GM18907 (cell line): Measurements from ENCODE around the gene CCDC33.

Experiments used
- ATAC-seq: cut with Tn5 transposase; IDR thresholded peaks from one replicate; pipeline ENCODE4 v1.9.1; 2021; ENCODE audit warnings: mild to moderate bottlenecking, moderate library complexity; ENCODE audit not compliant: unreplicated experiment

Gene CCDC33

GRCh38 chr15:74235962-74236361 lies at the start of gene CCDC33:
CCDC33 (plus strand) TSS chr15:74236326; CDS start chr15:74236720, 394 bp downstream.
- ATAC-seq: no peak

- ATAC-seq: no peak
These were observed 47.9 kb upstream of the CCDC33 start for GRCh38 chr15:74188216-74188615.

- ATAC-seq: no peak
These were observed 44.3 kb upstream of the CCDC33 start for GRCh38 chr15:74191798-74192197.

GRCh38 chr15:74192751-74193150 lies 43.4 kb upstream of the CCDC33 start:
- no peak for ATAC-seq

GRCh38 chr15:74193299-74193718 lies 42.8 kb upstream of the CCDC33 start:
- no peak for ATAC-seq

GRCh38 chr15:74193905-74194304 lies 42.2 kb upstream of the CCDC33 start:
- ATAC-seq: no peak

GRCh38 chr15:74194572-74195559 lies 41.3 kb upstream of the CCDC33 start:
- no peak for ATAC-seq

GRCh38 chr15:74196175-74196574 lies 40.0 kb upstream of the CCDC33 start:
- no peak for ATAC-seq

- no peak for ATAC-seq
These were observed 38.8 kb upstream of the CCDC33 start for GRCh38 chr15:74197176-74197965.

- no peak for ATAC-seq
These were observed 36.9 kb upstream of the CCDC33 start for GRCh38 chr15:74199297-74199652.

GRCh38 chr15:74200412-74200815 lies 35.7 kb upstream of the CCDC33 start:
- no peak for ATAC-seq

GRCh38 chr15:74200871-74201419 lies 35.2 kb upstream of the CCDC33 start:
- ATAC-seq: no peak

GRCh38 chr15:74201710-74202420 lies 34.3 kb upstream of the CCDC33 start:
- ATAC-seq: no peak

GRCh38 chr15:74202452-74203401 lies 33.4 kb upstream of the CCDC33 start, which contains the start of gene STRA6:
STRA6 (minus strand) TSS chr15:74202787; CDS start chr15:74202267, 520 bp downstream.
- no peak for ATAC-seq

GRCh38 chr15:74203914-74204431 lies 32.2 kb upstream of the CCDC33 start:
- ATAC-seq: no peak

GRCh38 chr15:74205582-74205947 lies 30.6 kb upstream of the CCDC33 start:
- ATAC-seq: no peak

- no peak for ATAC-seq
These were observed 29.3 kb upstream of the CCDC33 start for GRCh38 chr15:74206801-74207281.

GRCh38 chr15:74207652-74208440 lies 28.3 kb upstream of the CCDC33 start:
- ATAC-seq: no peak
